ENCODE measurements around the gene ZFP90. TPM values are rescaled to one million over a fixed set of nuclear protein-coding genes. Genes with fewer than 3 reads are reported as not detected.
"Not testable (repeated sequence)": the region's sequence is repeated elsewhere in the genome, so short reads cannot be mapped to it uniquely, and the experiment has no call there.

Gene ZFP90
- total RNA-seq, 2 experiments from 2014 or later: 32.1 to 33.6 TPM

DNA sequence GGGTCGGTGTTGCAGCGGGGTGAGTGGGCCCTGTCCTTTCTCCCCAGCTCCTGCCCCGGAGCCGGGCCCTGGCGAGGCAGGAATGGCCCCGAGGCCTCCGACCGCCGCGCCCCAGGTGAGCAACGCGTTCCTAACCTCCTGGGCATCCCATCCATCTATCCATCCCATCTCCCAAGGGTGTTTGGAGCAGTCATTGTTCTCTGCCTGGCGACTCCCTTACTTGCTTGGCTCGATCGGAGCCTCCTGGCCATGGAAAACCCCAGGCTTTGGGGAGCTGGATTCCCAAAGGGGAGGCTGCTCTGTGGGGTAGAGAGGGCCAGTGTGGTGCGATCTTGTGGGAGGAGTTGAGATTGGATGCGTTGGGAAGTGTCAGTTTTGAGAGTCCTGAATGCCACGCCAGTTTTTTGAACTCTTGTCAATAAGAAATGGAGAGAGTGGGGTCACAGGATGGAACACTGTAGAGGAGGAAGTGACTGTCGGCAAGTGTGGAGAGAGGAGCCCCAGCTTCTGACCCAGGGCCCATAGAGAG lies 684 bp downstream of the ZFP90 start:
- ATAC-seq: peak; percentile 50
- peak overlapping the region; percentile 90 for H3K4me3 Mint-ChIP-seq
- CTCF ChIA-PET: interaction anchor here (0.8 to 1.6 kb wide), 5 partner anchors 10 to 51 kb away, joined by 3 to 7 read pairs (median 6); no protein-coding TSS in a partner anchor
- peak; percentile 54 for DNase-seq
- POLR2A ChIA-PET: interaction anchor here (0.5 to 1.8 kb wide), 9 partner anchors 10 to 1760 kb away, joined by 3 to 14 read pairs (median 3); no protein-coding TSS in a partner anchor
- H3K27me3 Mint-ChIP-seq (ENCODE audit: low read depth): no peaks in the 10 kb centered on the region
- peaks cover 58% of the 10 kb centered on the region for H3K36me3 Mint-ChIP-seq (ENCODE audit: low read depth)
- peaks cover 19% of the 10 kb centered on the region for H3K4me1 Mint-ChIP-seq (ENCODE audit: low read depth)
- H3K27ac Mint-ChIP-seq: peak overlapping the region; percentile 99
- H3K9me3 Mint-ChIP-seq (ENCODE audit: insufficient read depth): peaks cover 17% of the 10 kb centered on the region

- peaks cover 18% of the 10 kb centered on the region for H3K4me1 Mint-ChIP-seq (ENCODE audit: low read depth)
- H3K36me3 Mint-ChIP-seq (ENCODE audit: low read depth): peaks cover 85% of the 10 kb centered on the region
- peak overlapping the region; percentile 77 for H3K27ac Mint-ChIP-seq
- CTCF ChIA-PET: interaction anchor here (0.9 kb wide), 1 partner anchor 20 kb away, joined by 4 read pairs; no protein-coding TSS in a partner anchor
- H3K9me3 Mint-ChIP-seq (ENCODE audit: insufficient read depth): peaks cover 42% of the 10 kb centered on the region
- DNase-seq (peak; percentile 66), ATAC-seq (peak; percentile 84)
- H3K4me3 Mint-ChIP-seq: peak overlapping the region; percentile 27
- POLR2A ChIA-PET: no interaction called here
- no peaks in the 10 kb centered on the region for H3K27me3 Mint-ChIP-seq (ENCODE audit: low read depth)
Measured at GRCh38 chr16:68548947-68549346, 9.9 kb downstream of the ZFP90 start.

GRCh38 chr16:68553186-68553585 lies 14.1 kb downstream of the ZFP90 start:
- CTCF ChIA-PET: no interaction called here
- POLR2A ChIA-PET: no interaction called here
- DNase-seq (no peak), ATAC-seq (no peak)
- Mint-ChIP-seq H3K36me3 (ENCODE audit: low read depth) (peaks cover 92% of the 10 kb centered on the region), H3K9me3 (ENCODE audit: insufficient read depth) (peaks cover 69% of the 10 kb centered on the region), H3K4me3 (no peak overlapping the region), H3K4me1 (ENCODE audit: low read depth) (peaks cover 17% of the 10 kb centered on the region), H3K27ac (peak overlapping the region; percentile 48), H3K27me3 (ENCODE audit: low read depth) (no peaks in the 10 kb centered on the region)

DNA sequence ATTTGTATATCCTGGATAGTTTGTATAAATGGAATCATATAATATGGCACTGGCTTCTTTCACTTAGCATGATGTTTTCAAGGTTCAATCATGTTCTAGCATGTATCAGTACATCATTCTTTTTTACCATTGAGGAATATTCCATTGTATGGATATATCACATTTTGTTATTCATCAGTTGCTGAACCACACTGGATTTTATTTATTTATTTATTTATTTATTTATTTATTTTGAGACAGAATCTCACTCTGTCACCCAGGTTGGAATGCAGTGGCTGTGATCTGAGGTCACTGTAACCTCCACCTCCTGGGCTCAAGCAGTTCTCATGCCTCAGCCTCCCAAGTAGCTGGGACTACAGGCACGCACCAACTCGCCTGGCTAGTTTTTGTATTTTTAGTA lies 21.2 kb downstream of the ZFP90 start:
- CTCF ChIA-PET: interaction anchor here (1.2 kb wide), 1 partner anchor 39 kb away, joined by 3 read pairs; no protein-coding TSS in a partner anchor
- POLR2A ChIA-PET: not testable (repeated sequence)

DNA sequence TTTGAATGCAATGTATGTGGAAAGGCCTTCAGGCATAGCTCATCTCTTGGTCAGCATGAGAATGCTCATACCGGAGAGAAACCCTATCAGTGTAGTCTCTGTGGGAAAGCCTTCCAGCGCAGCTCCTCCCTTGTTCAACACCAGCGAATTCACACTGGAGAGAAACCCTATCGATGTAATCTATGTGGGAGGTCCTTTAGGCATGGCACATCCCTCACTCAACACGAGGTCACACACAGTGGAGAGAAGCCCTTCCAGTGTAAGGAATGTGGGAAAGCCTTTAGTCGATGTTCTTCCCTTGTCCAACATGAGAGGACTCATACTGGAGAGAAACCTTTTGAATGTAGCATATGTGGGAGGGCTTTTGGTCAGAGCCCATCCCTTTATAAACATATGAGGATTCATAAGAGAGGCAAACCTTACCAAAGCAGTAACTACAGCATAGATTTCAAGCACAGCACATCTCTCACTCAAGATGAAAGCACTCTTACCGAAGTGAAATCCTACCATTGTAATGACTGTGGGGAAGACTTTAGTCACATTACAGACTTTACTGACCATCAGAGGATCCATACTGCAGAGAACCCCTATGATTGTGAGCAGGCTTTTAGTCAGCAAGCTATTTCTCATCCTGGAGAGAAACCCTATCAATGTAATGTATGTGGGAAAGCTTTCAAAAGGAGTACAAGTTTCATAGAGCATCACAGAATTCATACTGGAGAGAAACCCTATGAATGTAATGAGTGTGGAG lies 24.7 kb downstream of the ZFP90 start:
- H3K27ac Mint-ChIP-seq: no peak overlapping the region
- no peak for ATAC-seq
- peaks cover 81% of the 10 kb centered on the region for H3K36me3 Mint-ChIP-seq (ENCODE audit: low read depth)
- H3K9me3 Mint-ChIP-seq (ENCODE audit: insufficient read depth): peaks cover 80% of the 10 kb centered on the region
- H3K27me3 Mint-ChIP-seq (ENCODE audit: low read depth): no peaks in the 10 kb centered on the region
- ChIA-PET CTCF (no interaction called here), POLR2A (no interaction called here)
- no peak for DNase-seq
- H3K4me3 Mint-ChIP-seq: no peak overlapping the region
- H3K4me1 Mint-ChIP-seq (ENCODE audit: low read depth): no peaks in the 10 kb centered on the region

More for the DNA sequence above, 21.2 kb downstream of the ZFP90 start:
- Mint-ChIP-seq H3K9me3 (ENCODE audit: insufficient read depth) (peaks cover 79% of the 10 kb centered on the region), H3K36me3 (ENCODE audit: low read depth) (peaks cover 95% of the 10 kb centered on the region)
- ATAC-seq; H3K27me3 Mint-ChIP-seq (ENCODE audit: low read depth); DNase-seq; H3K4me1 Mint-ChIP-seq (ENCODE audit: low read depth); H3K4me3 Mint-ChIP-seq; H3K27ac Mint-ChIP-seq: not testable (repeated sequence)

DNA sequence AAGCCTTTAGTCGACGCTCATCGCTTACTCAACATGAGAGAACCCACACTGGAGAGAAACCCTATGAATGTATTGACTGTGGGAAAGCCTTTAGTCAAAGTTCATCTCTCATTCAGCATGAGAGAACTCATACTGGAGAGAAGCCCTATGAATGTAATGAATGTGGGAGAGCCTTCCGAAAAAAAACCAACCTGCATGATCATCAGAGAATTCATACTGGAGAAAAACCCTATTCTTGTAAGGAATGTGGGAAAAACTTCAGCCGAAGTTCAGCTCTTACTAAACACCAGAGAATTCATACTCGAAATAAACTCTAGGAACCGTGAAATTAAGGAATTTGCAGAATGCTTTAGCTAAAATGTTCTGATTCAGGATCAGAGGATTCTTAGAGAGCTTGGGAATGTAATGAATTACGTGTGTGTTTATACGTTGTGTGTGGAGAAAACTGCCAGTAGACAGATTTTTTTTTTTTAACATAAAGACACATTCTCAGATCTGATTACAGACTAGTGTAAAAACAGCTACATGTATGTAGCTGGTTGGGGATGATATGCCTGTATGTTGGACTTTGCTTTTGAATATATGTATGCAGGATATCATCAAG lies 25.4 kb downstream of the ZFP90 start:
- ChIA-PET POLR2A (no interaction called here), CTCF (no interaction called here)
- H3K27me3 Mint-ChIP-seq (ENCODE audit: low read depth): no peaks in the 10 kb centered on the region
- H3K27ac Mint-ChIP-seq: no peak overlapping the region
- H3K4me1 Mint-ChIP-seq (ENCODE audit: low read depth): no peaks in the 10 kb centered on the region
- no peak overlapping the region for H3K4me3 Mint-ChIP-seq
- peaks cover 77% of the 10 kb centered on the region for H3K9me3 Mint-ChIP-seq (ENCODE audit: insufficient read depth)
- DNase-seq: no peak
- peaks cover 74% of the 10 kb centered on the region for H3K36me3 Mint-ChIP-seq (ENCODE audit: low read depth)
- no peak for ATAC-seq

DNA sequence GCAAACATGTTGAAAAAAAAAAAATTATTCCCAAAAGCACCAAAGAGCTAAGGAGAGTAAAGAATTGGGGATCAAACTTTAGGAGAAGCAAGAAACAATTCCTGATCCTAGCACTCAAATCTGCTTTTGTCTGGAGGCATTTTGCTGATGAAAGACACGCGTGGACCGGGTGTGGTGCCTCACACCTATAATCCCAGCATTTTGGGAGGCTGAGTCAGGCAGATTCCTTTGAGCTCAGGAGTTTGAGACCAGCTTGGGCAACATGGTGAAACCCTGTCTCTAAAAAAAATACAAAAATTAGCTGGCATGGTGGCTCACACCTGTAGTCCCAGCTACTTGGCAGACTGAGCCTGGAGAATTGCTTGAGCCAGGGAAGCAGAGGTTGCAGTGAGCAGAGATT lies 35.4 kb downstream of the ZFP90 start:
- POLR2A ChIA-PET: no interaction called here
- no peak overlapping the region for H3K27ac Mint-ChIP-seq
- H3K4me3 Mint-ChIP-seq: no peak overlapping the region
- ATAC-seq (no peak), DNase-seq (no peak)
- H3K9me3 Mint-ChIP-seq (ENCODE audit: insufficient read depth): peaks cover 56% of the 10 kb centered on the region
- H3K27me3 Mint-ChIP-seq (ENCODE audit: low read depth): no peaks in the 10 kb centered on the region
- H3K4me1 Mint-ChIP-seq (ENCODE audit: low read depth): no peaks in the 10 kb centered on the region
- H3K36me3 Mint-ChIP-seq (ENCODE audit: low read depth): peaks cover 46% of the 10 kb centered on the region
- CTCF ChIA-PET: interaction anchor here (1.2 kb wide), 1 partner anchor 16 kb away, joined by 3 read pairs; no protein-coding TSS in a partner anchor

DNA sequence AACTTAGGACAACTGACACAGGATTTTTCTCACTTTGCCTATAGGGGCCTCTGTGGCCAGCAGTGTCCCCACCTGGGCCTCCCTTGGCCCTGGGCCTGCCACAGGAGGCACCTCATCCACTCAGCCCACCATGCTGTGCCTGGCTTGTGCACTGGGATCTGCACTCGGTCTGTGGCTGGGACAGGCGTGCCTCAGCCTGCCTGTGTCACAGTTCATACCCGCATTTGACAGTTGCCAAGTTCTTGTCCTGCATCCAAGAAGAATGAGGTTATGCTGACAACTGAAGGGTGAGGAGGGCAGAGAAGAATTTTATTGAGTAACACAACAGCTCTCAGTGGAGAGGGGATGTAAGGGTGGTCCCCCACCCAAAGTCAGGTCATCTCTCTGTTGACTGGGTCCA lies 36.0 kb downstream of the ZFP90 start:
- DNase-seq (no peak), ATAC-seq (no peak)
- Mint-ChIP-seq H3K27ac (no peak overlapping the region), H3K36me3 (ENCODE audit: low read depth) (peaks cover 42% of the 10 kb centered on the region), H3K9me3 (ENCODE audit: insufficient read depth) (peaks cover 51% of the 10 kb centered on the region), H3K27me3 (ENCODE audit: low read depth) (no peaks in the 10 kb centered on the region), H3K4me1 (ENCODE audit: low read depth) (no peaks in the 10 kb centered on the region), H3K4me3 (no peak overlapping the region)
- ChIA-PET POLR2A (no interaction called here), CTCF (no interaction called here)

GRCh38 chr16:68577352-68577853 lies 38.3 kb downstream of the ZFP90 start:
- H3K36me3 Mint-ChIP-seq (ENCODE audit: low read depth): peaks cover 30% of the 10 kb centered on the region
- no peak for DNase-seq

GRCh38 chr16:68590201-68590994 lies 51.3 kb downstream of the ZFP90 start:
- ATAC-seq (peak; percentile 86), DNase-seq (peak; percentile 69)
- peaks cover 5% of the 10 kb centered on the region for H3K36me3 Mint-ChIP-seq (ENCODE audit: low read depth)
- H3K27ac Mint-ChIP-seq: no peak overlapping the region
- peaks cover 2% of the 10 kb centered on the region for H3K4me1 Mint-ChIP-seq (ENCODE audit: low read depth)
- H3K27me3 Mint-ChIP-seq (ENCODE audit: low read depth): no peaks in the 10 kb centered on the region
- ChIA-PET CTCF (interaction anchor here (0.7 to 5.3 kb wide), 51 partner anchors 9 to 722 kb away, joined by 3 to 90 read pairs (median 4); partner anchors contain the start of genes HAS3 and TANGO6), POLR2A (interaction anchor here (0.6 to 1.4 kb wide), 2 partner anchors 62 to 139 kb away, joined by 3 read pairs; no protein-coding TSS in a partner anchor)
- H3K9me3 Mint-ChIP-seq (ENCODE audit: insufficient read depth): peaks cover 3% of the 10 kb centered on the region
- no peak overlapping the region for H3K4me3 Mint-ChIP-seq

More at GRCh38 chr16:68577352-68577853, 38.3 kb downstream of the ZFP90 start:
- ChIA-PET CTCF (interaction anchor here (0.7 kb wide), 1 partner anchor 49 kb away, joined by 3 read pairs; no protein-coding TSS in a partner anchor), POLR2A (no interaction called here)
- no peak overlapping the region for H3K4me3 Mint-ChIP-seq
- no peaks in the 10 kb centered on the region for H3K4me1 Mint-ChIP-seq (ENCODE audit: low read depth)
- H3K27me3 Mint-ChIP-seq (ENCODE audit: low read depth): no peaks in the 10 kb centered on the region
- no peak for ATAC-seq
- no peak overlapping the region for H3K27ac Mint-ChIP-seq
- peaks cover 37% of the 10 kb centered on the region for H3K9me3 Mint-ChIP-seq (ENCODE audit: insufficient read depth)
